ENCODE measurements around the gene SYT7.

- TF ChIP-seq, protein P1, sequence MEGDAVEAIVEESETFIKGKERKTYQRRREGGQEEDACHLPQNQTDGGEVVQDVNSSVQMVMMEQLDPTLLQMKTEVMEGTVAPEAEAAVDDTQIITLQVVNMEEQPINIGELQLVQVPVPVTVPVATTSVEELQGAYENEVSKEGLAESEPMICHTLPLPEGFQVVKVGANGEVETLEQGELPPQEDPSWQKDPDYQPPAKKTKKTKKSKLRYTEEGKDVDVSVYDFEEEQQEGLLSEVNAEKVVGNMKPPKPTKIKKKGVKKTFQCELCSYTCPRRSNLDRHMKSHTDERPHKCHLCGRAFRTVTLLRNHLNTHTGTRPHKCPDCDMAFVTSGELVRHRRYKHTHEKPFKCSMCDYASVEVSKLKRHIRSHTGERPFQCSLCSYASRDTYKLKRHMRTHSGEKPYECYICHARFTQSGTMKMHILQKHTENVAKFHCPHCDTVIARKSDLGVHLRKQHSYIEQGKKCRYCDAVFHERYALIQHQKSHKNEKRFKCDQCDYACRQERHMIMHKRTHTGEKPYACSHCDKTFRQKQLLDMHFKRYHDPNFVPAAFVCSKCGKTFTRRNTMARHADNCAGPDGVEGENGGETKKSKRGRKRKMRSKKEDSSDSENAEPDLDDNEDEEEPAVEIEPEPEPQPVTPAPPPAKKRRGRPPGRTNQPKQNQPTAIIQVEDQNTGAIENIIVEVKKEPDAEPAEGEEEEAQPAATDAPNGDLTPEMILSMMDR (IDR thresholded peaks at IDR 0.05), result no peak
- no peak for TF ChIP-seq EZH2 (IDR thresholded peaks at IDR 0.05; ENCODE audit: borderline replicate concordance, insufficient read depth, low read depth, low read length, poor library complexity, severe bottlenecking)
These were observed 51.2 kb downstream of the SYT7 start for GRCh38 chr11:61529537-61530225.
